ENCODE data around the gene ASB5.

ASB5 gene

GRCh38 chr4:176277162-176277904 lies 8.3 kb upstream of the ASB5 start:
- no peak for DNase-seq (ENCODE audit: low read depth)

GRCh38 chr4:176276710-176277109 lies 7.7 kb upstream of the ASB5 start:
- no peak for DNase-seq (ENCODE audit: low read depth)

GRCh38 chr4:176274441-176274840 lies 5.4 kb upstream of the ASB5 start:
- DNase-seq (ENCODE audit: low read depth) = no peak

- no peak for DNase-seq (ENCODE audit: low read depth)
These were observed 4.7 kb upstream of the ASB5 start for GRCh38 chr4:176273736-176274135.

DNA sequence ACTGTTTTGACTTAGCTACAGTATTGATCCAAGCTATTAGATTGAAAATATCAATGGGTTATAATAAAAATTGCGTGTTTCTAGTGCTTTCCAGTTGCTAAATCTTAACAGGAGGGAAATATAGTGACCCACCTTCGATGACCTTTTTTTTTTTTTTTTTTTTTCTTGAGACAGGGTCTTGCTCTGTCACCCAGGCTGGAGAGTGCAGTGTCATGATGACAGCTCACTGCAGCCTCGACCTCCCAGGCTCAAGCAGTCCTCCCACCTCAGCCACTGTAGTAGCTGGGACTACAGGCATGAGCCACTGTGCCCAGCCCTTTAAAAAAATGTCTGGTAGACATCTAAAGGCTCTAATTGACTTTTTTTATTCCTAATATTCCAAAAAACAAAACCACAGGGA lies 3.8 kb upstream of the ASB5 start:
- no peak for DNase-seq (ENCODE audit: low read depth)

- no peak for DNase-seq (ENCODE audit: low read depth)
These were observed 2.7 kb upstream of the ASB5 start for GRCh38 chr4:176271749-176272148.

- no peak for DNase-seq (ENCODE audit: low read depth)
These were observed 1.6 kb upstream of the ASB5 start for GRCh38 chr4:176270669-176271068.

DNA sequence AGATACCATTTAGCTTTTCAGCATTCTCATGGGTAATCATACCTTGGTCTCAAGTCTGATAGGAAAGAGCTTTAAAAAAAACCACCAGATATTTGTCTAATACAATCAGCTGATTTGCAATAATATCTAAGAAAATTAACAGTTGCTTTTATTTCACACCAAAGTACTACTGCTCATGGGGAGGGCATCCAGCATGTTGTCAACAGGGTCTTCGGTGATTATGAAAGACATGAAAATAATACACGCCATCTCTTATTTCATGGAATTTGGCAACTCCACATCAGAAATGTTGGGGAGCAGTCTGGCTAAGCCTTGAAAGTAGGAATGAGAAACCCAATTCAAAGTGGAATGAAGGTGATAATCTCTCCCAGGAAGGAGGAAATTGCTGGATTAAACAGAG lies 3.0 kb downstream of the ASB5 start:
- no peak for DNase-seq (ENCODE audit: low read depth)

GRCh38 chr4:176262243-176262642 lies 6.8 kb downstream of the ASB5 start:
- no peak for DNase-seq (ENCODE audit: low read depth)

DNA sequence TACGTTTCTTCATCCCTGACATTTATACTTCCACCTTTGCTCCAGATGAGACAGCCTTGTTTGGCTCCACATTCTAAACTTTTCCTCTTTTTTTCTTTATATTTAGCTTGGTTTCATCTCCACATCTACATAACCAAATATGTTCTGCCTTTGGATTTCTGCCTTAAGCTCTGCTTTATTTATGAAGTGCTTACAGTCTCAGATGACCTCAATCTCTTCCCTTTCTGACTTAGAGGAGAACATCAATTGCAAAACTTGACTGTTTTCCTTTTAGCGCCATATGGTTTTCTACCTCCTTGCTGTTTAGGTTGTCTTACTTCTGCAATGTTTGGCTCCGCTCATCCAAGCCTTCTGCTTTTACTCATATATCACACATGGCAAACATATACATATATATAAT lies 7.5 kb downstream of the ASB5 start:
- DNase-seq (ENCODE audit: low read depth) = no peak

- no peak for DNase-seq (ENCODE audit: low read depth)
These were observed 8.0 kb downstream of the ASB5 start for GRCh38 chr4:176261018-176261417.

DNA sequence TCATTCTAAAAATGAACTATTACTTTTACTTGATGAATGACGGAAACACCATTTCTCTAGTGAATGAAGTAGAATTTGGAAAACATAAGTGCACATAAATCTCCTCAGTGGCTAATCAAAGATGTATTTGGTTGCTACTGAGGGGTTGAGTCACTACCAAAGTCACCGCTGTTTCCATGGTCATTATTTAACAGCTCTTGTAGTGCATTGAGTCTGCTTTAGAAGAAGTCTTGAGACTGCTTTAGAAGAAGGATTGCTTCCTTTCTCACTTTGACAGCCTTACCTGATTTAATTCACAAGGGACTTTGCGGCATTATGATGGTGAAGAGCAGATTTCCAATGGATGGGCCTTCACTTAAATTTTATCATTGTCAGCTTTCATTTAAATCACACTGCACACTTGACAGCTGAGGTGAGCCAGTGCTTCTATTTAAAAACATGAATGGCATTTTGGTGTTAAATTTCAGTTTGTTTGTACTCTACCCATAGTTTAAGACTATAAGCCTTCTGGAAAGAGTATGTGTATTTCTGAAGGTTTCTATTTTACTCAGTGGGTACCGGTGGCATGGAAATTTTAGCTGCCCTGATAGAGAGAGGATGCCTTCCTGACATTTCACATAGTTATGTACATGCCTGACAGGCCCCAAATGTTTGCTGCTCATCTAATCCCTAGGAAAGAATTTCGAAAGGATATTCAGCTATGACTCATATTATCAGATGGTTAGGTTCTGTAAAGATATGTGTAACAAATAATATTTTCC lies 9.5 kb downstream of the ASB5 start:
- no peak for DNase-seq (ENCODE audit: low read depth)

GRCh38 chr4:176258135-176258534 lies 10.9 kb downstream of the ASB5 start:
- no peak for DNase-seq (ENCODE audit: low read depth)

DNA sequence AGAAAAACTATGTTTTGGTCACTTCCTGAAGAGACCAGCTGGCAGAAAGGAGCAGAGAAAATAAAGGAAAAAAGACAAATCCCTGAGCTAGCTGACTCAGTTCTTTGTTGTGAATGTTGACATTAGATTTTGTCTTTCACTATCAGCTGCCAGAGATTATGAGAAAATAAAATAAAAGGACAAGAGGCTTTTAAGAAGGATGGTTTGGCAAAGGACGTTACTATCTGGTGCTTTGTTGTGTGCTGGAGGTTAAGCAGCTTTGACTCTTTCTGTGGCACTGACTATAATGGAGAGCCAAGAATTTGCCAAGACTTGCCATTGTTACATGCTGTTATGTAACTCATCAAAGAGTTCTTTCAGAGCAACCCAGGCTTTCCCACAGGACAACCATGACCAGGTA lies 12.1 kb downstream of the ASB5 start:
- DNase-seq (ENCODE audit: low read depth) = no peak

DNA sequence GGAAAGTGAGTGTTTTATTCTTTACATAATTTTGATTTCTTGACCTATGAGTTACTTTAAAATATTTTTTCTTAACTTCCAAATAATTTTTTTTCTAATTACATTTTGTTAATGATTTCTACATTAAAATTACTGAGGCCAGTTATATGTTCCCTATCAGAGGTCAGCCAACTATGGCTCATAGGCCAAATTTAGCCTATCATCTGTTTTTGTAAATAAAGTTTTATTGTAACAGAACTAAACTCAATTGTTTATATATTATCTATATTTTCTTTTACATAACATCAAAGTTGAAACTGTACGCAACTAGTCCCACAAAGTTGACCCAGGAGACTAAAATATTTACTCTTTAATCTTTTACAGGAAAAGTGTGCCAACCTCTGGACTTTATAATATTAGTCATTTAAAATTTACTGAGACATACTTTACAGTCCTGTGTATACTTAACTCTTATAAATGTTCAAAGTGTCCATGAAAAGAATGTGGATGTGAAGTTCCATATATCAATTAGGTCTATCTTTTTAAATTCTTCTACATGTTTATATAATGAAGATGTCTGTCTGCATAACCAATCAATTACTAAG lies 26.2 kb downstream of the ASB5 start:
- DNase-seq (ENCODE audit: low read depth) = no peak

- DNase-seq (ENCODE audit: low read depth) = no peak
These were observed 27.3 kb downstream of the ASB5 start for GRCh38 chr4:176241703-176242102.

DNA sequence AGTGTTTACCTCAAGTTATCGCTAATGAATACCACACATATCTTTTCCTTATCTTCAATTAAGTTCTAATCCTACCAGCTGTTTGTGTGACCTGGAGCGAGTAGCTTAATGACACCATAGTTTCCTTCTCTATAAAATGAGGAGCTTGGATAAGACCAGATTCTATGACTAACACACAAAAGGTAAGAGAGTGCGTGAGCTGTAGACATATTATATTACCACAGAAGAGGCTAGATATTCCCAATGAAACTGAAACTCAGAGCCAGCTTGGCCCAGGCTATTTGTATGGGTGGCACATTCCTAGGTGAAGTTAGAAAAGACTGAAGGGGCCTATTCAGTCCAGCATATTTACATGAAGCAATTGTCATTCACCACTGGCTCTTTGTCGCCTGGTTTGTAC lies 30.2 kb downstream of the ASB5 start:
- DNase-seq (ENCODE audit: low read depth) = no peak

GRCh38 chr4:176238157-176238610 lies 30.8 kb downstream of the ASB5 start:
- DNase-seq (ENCODE audit: low read depth) = no peak

GRCh38 chr4:176236946-176237345 lies 32.1 kb downstream of the ASB5 start:
- DNase-seq (ENCODE audit: low read depth) = no peak

DNA sequence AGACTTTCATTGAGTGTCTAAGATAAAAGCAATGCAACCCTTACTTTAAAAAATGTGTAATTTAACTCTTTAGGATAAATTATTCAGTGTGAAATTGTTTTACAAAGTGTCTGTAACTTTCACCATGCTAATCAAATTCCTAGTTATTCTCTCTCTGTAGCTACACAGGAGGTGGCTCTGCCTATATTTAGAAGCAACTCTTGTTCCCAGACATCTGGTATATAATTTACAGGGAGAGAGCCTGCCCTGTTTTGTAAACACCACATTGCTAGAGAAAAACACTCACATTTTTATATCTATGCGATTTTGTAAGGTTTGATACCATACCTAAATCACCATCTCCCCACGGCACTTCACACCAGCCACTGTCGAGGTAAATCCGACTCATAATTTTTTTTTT lies 38.2 kb downstream of the ASB5 start:
- DNase-seq (ENCODE audit: low read depth) = no peak

- no peak for DNase-seq (ENCODE audit: low read depth)
These were observed 39.4 kb downstream of the ASB5 start for GRCh38 chr4:176229645-176230044.

GRCh38 chr4:176226736-176227135 lies 42.3 kb downstream of the ASB5 start:
- DNase-seq (ENCODE audit: low read depth) = no peak

- no peak for DNase-seq (ENCODE audit: low read depth)
These were observed 45.5 kb downstream of the ASB5 start for GRCh38 chr4:176223561-176223960.
